T follicular helper cell (primary cell): ENCODE results near the gene CENPI.
"Not testable (repeated sequence)": the region's sequence is repeated elsewhere in the genome, so short reads cannot be mapped to it uniquely, and the experiment has no call there.

Source experiments
- DNase-seq: peaks from one replicate; pipeline ENCODE4 v3.0.0-alpha.2; 2020; ENCODE audit warnings: low read depth
- total RNA-seq, 2 experiments: gene quantifications; one replicate each; lab custom pipeline; 2026; lab: John Stamatoyannopoulos, UW

CENPI gene
- 1.9 to 2.0 reads per million in 2 experiments for total RNA-seq

GRCh38 chrX:101097546-101098453, at the start of gene CENPI:
CENPI (plus strand) TSS chrX:101098204; CDS start chrX:101101071, 2,867 bp downstream.
- DNase-seq: peak; percentile 88

- DNase-seq: no peak
Measured at GRCh38 chrX:101051153-101051548, 46.9 kb upstream of the CENPI start.

- peak; percentile 65 for DNase-seq
Measured at GRCh38 chrX:101051549-101052302, 46.3 kb upstream of the CENPI start, which contains the start of gene TRMT2B. TRMT2B (minus strand) TSS chrX:101052111; CDS start chrX:101042289, 9,822 bp downstream.

GRCh38 chrX:101056551-101056950, 41.5 kb upstream of the CENPI start:
- DNase-seq: not testable (repeated sequence)

GRCh38 chrX:101057093-101057714, 40.8 kb upstream of the CENPI start:
- no peak for DNase-seq

GRCh38 chrX:101062176-101062575, 35.8 kb upstream of the CENPI start:
- DNase-seq: no peak

- DNase-seq: no peak
Measured at GRCh38 chrX:101071582-101071981, 26.4 kb upstream of the CENPI start.

- DNase-seq: no peak
Measured at GRCh38 chrX:101078716-101079598, 19.0 kb upstream of the CENPI start, which contains the start of gene TMEM35A. TMEM35A (plus strand) TSS chrX:101078879; CDS start chrX:101079003, 124 bp downstream.

- no peak for DNase-seq
Measured at GRCh38 chrX:101079736-101080270, 18.2 kb upstream of the CENPI start.

GRCh38 chrX:101080326-101081124, 17.5 kb upstream of the CENPI start:
- no peak for DNase-seq

GRCh38 chrX:101081231-101081630, 16.8 kb upstream of the CENPI start:
- no peak for DNase-seq

GRCh38 chrX:101091817-101092216, 6.2 kb upstream of the CENPI start:
- no peak for DNase-seq

GRCh38 chrX:101108284-101108683, 10.3 kb downstream of the CENPI start:
- DNase-seq: no peak

GRCh38 chrX:101117701-101118100, 19.7 kb downstream of the CENPI start:
- no peak for DNase-seq

GRCh38 chrX:101136235-101136634, 38.2 kb downstream of the CENPI start:
- no peak for DNase-seq
